Suprapubic skin (tissue), 4 donors: ENCODE results near the gene RALA.

ENCODE experiments used
- POLR2A ChIP-seq, 2 donors: fragments of 450-650 bp; IDR thresholded peaks; one replicate each; pipeline ENCODE4 v1.6.1; 2017; ENCODE audit warnings: antibody characterized with exemption in 2 of 2, mild to moderate bottlenecking in 2 of 2, moderate library complexity in 2 of 2
- POLR2AphosphoS5 ChIP-seq, 3 donors: sonication (generic); formaldehyde crosslinking; IDR thresholded peaks; one replicate each; pipeline ENCODE4 v1.6.1; 2017; ENCODE audit warnings: antibody characterized with exemption in 3 of 3
- TF ChIP-seq, protein P1 (sequence below), 2 donors: fragments of 200-600 bp in 1 of 2; fragments of 450-650 bp in 1 of 2; sonication (generic) in 1 of 2; IDR thresholded peaks; one replicate each; pipeline ENCODE4 v1.5.1; 2016 to 2019; ENCODE audit warnings: antibody characterized with exemption in 2 of 2, mild to moderate bottlenecking in 1 of 2, moderate library complexity in 1 of 2

DNA sequence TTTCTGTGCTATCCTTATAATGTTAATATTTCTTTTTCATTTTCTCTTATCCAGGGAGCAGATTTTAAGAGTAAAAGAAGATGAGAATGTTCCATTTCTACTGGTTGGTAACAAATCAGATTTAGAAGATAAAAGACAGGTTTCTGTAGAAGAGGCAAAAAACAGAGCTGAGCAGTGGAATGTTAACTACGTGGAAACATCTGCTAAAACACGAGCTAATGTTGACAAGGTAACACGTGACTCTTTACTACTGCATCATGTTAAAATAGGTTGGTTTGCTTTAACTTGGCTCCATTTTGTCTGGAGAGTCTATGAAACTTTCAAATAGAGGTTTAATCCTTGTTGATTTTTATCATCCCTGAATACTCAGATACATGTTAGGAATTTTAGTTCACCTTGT lies 73.3 kb downstream of the RALA start:
- no peak for TF ChIP-seq POLR2A (IDR thresholded peaks at IDR 0.05)
- TF ChIP-seq, protein P1, sequence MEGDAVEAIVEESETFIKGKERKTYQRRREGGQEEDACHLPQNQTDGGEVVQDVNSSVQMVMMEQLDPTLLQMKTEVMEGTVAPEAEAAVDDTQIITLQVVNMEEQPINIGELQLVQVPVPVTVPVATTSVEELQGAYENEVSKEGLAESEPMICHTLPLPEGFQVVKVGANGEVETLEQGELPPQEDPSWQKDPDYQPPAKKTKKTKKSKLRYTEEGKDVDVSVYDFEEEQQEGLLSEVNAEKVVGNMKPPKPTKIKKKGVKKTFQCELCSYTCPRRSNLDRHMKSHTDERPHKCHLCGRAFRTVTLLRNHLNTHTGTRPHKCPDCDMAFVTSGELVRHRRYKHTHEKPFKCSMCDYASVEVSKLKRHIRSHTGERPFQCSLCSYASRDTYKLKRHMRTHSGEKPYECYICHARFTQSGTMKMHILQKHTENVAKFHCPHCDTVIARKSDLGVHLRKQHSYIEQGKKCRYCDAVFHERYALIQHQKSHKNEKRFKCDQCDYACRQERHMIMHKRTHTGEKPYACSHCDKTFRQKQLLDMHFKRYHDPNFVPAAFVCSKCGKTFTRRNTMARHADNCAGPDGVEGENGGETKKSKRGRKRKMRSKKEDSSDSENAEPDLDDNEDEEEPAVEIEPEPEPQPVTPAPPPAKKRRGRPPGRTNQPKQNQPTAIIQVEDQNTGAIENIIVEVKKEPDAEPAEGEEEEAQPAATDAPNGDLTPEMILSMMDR (IDR thresholded peaks at IDR 0.05): no peak
- no peak for TF ChIP-seq POLR2AphosphoS5 (IDR thresholded peaks at IDR 0.05)
